ENCODE data around the gene TENT4B. TPM values are rescaled to one million over a fixed set of nuclear protein-coding genes. Genes with fewer than 3 reads are reported as not detected.
A peak's percentile ranks its signal among the peaks of the same experiment; 100 is the strongest.

The TENT4B gene
- total RNA-seq, 1 donor from 2014 or later: 14.0 TPM

GRCh38 chr16:50188619-50189136, 35.6 kb downstream of the TENT4B start:
- TF ChIP-seq POLR2AphosphoS5 (IDR thresholded peaks at IDR 0.05; ENCODE audit: insufficient read depth in 1 of 2, low read depth in 1 of 2) (peak in 1 of 2 donors; percentile 12), POLR2A (IDR thresholded peaks at IDR 0.05) (no peak)
- TF ChIP-seq, protein P1, sequence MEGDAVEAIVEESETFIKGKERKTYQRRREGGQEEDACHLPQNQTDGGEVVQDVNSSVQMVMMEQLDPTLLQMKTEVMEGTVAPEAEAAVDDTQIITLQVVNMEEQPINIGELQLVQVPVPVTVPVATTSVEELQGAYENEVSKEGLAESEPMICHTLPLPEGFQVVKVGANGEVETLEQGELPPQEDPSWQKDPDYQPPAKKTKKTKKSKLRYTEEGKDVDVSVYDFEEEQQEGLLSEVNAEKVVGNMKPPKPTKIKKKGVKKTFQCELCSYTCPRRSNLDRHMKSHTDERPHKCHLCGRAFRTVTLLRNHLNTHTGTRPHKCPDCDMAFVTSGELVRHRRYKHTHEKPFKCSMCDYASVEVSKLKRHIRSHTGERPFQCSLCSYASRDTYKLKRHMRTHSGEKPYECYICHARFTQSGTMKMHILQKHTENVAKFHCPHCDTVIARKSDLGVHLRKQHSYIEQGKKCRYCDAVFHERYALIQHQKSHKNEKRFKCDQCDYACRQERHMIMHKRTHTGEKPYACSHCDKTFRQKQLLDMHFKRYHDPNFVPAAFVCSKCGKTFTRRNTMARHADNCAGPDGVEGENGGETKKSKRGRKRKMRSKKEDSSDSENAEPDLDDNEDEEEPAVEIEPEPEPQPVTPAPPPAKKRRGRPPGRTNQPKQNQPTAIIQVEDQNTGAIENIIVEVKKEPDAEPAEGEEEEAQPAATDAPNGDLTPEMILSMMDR (IDR thresholded peaks at IDR 0.05): no peak

DNA sequence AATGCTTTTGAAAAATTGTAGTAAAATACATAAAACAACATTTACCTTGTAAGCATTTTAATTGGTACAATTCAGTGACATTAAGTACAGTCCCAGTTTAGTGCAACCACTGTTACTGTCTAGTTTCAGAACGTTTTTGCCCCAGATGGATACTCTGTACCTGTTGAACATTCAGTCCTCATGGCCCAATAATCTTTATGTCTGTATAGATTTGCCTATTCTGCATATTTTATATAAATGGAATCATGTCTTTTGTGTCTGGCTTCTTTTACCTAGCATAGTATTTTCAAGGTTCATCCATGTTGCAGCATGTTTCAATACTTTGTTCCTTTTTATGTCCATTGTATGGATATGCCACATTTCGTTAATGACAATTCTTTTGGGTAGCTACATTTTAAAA, 37.2 kb downstream of the TENT4B start:
- H3K4me3 ChIP-seq: no peak overlapping the region
- TF ChIP-seq, protein P1 (IDR thresholded peaks at IDR 0.05): no peak
- no peak for TF ChIP-seq POLR2A (IDR thresholded peaks at IDR 0.05)
- no peak for TF ChIP-seq POLR2AphosphoS5 (IDR thresholded peaks at IDR 0.05; ENCODE audit: insufficient read depth in 1 of 2, low read depth in 1 of 2)
- no peak overlapping the region for H3K27ac ChIP-seq
- no peak for DNase-seq (ENCODE audit: extremely low spot score in 2 of 2)
- intact Hi-C loops (cut with DNase I): no loop called here
- H3K4me1 ChIP-seq: peaks cover 42% of the 10 kb centered on the region
- H3K9me3 ChIP-seq: no peaks in the 10 kb centered on the region
- no peaks in the 10 kb centered on the region for H3K36me3 ChIP-seq
- no peaks in the 10 kb centered on the region for H3K27me3 ChIP-seq

More at GRCh38 chr16:50188619-50189136, 35.6 kb downstream of the TENT4B start:
- Histone ChIP-seq H3K4me3 (no peak overlapping the region), H3K27me3 (no peaks in the 10 kb centered on the region), H3K4me1 (peaks cover 41% of the 10 kb centered on the region), H3K9me3 (no peaks in the 10 kb centered on the region), H3K36me3 (no peaks in the 10 kb centered on the region), H3K27ac (no peak overlapping the region)
- DNase-seq (ENCODE audit: extremely low spot score in 2 of 2): no peak
- intact Hi-C loops (cut with DNase I): no loop called here

GRCh38 chr16:50192386-50193050, 39.4 kb downstream of the TENT4B start:
- no peak for TF ChIP-seq POLR2AphosphoS5 (IDR thresholded peaks at IDR 0.05; ENCODE audit: insufficient read depth in 1 of 2, low read depth in 1 of 2)
- TF ChIP-seq, protein P1 (IDR thresholded peaks at IDR 0.05): no peak
- no peak for TF ChIP-seq POLR2A (IDR thresholded peaks at IDR 0.05)
- no peak for DNase-seq (ENCODE audit: extremely low spot score in 2 of 2)
- Histone ChIP-seq H3K27ac (no peak overlapping the region), H3K9me3 (no peaks in the 10 kb centered on the region), H3K4me3 (no peak overlapping the region), H3K36me3 (no peaks in the 10 kb centered on the region), H3K27me3 (no peaks in the 10 kb centered on the region), H3K4me1 (peaks cover 28% of the 10 kb centered on the region)
- intact Hi-C loops (cut with DNase I): no loop called here

DNA sequence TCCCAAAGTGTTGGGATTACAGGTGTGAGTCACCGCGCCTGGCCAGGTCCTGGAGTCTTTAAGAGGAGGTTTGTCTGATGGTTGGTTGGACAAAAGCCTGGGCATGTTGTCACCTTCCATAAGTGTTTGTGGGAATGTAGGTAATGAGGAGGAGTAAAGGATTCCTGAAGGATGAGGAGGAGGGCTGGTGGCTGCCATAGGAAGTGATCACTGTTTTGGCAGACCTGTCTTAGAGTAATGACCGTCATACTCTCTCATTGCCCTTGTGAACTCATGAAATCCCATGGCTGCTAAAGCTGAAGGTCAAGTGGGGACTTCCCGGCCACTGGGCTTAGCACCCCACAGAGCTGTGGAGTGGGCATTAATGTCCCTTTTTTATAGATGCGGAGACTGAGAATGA, 40.5 kb downstream of the TENT4B start:
- H3K4me3 ChIP-seq: no peak overlapping the region
- H3K27me3 ChIP-seq: no peaks in the 10 kb centered on the region
- H3K36me3 ChIP-seq: no peaks in the 10 kb centered on the region
- no peak overlapping the region for H3K27ac ChIP-seq
- DNase-seq (ENCODE audit: extremely low spot score in 2 of 2): no peak
- TF ChIP-seq POLR2A (IDR thresholded peaks at IDR 0.05) (no peak), POLR2AphosphoS5 (IDR thresholded peaks at IDR 0.05; ENCODE audit: insufficient read depth in 1 of 2, low read depth in 1 of 2) (no peak)
- TF ChIP-seq, protein P1 (IDR thresholded peaks at IDR 0.05): no peak
- peaks cover 24% of the 10 kb centered on the region for H3K4me1 ChIP-seq
- intact Hi-C loops (cut with DNase I): no loop called here
- H3K9me3 ChIP-seq: no peaks in the 10 kb centered on the region

- H3K4me3 ChIP-seq: no peak overlapping the region
- H3K36me3 ChIP-seq: no peaks in the 10 kb centered on the region
- peaks cover 12% of the 10 kb centered on the region for H3K4me1 ChIP-seq
- H3K9me3 ChIP-seq: no peaks in the 10 kb centered on the region
- DNase-seq (ENCODE audit: extremely low spot score in 2 of 2): no peak
- intact Hi-C loops (cut with DNase I): no loop called here
- no peak for TF ChIP-seq POLR2A (IDR thresholded peaks at IDR 0.05)
- TF ChIP-seq, protein P1 (IDR thresholded peaks at IDR 0.05): no peak
- TF ChIP-seq POLR2AphosphoS5 (IDR thresholded peaks at IDR 0.05; ENCODE audit: insufficient read depth in 1 of 2, low read depth in 1 of 2): no peak
- no peaks in the 10 kb centered on the region for H3K27me3 ChIP-seq
- H3K27ac ChIP-seq: no peak overlapping the region
These were observed 42.2 kb downstream of the TENT4B start for GRCh38 chr16:50195276-50195675.
